Stimulated activated CD4-positive, alpha-beta T cell treated with anti-CD3 and anti-CD28 coated beads, TNF-alpha, amount 100 ng/mL, for 48 hours (primary cell): ENCODE data around the gene KIAA2012.

Source experiments
- DNase-seq, 3 donors: peaks; one replicate each; pipeline ENCODE4 v3.0.0-alpha.2; 2020; ENCODE audit warnings: low read depth in 3 of 3

The KIAA2012 gene

DNA sequence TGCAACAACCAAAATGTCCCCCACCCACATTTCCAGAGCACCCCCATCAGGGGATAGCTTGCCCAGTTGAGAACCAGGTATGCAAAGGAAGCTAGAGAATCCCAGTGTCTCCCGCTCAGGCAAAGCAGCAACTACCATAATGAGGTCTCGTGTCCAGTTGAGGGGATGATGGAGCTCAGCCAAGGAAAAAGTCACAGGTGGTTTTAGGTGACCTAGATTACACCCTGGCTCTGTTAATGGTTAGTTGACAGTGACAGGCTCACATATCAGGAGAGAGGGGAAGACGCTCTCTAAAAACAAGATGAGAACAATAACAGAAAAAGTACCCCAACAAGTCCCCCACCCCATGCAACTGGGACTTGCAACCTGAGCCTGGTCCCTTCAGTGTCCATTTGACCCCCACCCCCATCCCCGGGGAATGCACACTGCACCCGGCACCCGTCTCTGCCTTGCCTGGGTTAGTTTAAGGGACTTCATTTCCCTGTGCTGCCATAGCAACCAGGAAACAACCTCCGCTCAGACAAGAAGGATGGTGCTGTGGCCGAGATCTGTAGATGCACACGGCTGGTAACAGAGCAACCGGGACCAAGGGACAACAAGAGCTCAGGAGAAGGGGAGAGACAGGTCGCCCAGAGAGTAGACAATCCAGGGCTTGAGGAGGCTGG lies at the start of gene KIAA2012:
KIAA2012 (plus strand) TSS at position 519 of the 665 bp plus-strand sequence. CDS start 373 bp downstream, outside the sequence.
- no peak for DNase-seq

DNA sequence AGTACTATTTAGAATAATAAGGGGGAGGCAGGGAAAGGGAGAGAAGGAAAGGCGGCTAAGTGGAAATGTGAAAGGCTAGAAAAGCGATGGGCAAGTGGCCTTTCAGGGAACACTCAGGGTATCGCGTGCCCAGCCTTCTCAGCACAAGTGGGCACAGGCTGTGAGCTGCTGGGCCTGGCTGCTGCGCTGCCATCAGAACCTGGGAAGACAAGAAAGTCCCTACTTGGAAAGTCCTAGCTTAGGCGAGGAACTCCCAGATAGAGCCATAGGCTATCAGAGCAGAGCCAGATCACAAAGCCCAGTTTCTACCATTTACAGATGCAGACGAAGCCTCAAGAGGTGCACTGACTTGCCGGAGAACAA lies 49.2 kb upstream of the KIAA2012 start:
- no peak for DNase-seq

DNA sequence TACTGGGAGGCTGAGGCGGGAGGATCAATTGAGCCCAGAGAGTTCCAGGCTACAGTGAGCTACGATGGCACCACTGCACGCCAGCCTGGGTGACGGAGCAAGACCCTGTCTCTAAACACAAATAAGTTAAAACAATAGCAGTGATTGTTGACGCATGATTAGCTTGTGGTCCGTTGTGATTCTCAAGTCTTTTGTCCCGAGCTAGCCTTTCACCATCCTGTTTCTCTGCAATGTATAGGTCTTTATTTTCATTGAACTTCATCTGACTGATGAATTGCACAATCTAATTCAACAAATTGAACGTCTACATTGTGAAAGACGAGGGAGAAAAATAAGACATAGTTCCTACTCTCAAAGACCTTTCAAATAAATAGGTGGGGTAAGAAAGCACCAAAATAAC lies 48.2 kb upstream of the KIAA2012 start:
- DNase-seq = no peak

DNA sequence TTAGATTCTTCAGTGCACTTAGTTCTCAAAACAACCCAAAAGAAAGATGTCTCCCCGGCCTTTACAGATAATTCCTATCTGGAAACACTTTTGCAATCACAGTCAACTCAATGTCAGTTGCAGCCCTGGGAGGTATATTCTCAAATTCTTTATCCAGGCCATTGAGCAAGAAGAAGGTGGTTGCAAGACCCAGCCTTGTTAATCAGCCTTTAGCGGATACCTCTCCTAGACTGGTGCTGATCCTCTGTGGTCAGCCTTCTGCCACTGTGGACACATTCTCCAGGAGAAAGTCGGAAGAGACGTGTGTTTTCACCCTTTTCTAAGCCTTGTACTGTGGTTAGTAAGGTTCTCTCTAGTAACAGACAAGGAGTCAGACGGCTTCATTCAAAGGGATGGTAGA lies 47.2 kb upstream of the KIAA2012 start:
- no peak for DNase-seq

DNA sequence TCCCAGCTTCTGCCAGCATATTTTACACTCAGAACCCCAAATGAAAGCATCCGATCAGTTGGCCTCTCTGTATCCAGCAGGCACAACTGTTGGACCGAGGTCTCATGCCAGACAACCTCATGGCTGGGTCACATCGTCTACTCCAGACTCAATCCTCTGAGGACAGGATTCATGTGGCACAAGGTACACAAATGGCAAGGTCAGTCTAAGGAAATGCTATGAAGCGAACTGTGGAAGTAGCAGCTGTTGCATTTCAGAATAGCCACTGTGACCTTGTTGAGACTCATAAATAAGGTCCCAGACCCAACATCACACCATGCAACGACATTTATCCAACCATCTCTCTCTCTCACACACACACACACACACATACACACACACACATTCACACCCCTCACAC lies 46.5 kb upstream of the KIAA2012 start:
- no peak for DNase-seq

DNA sequence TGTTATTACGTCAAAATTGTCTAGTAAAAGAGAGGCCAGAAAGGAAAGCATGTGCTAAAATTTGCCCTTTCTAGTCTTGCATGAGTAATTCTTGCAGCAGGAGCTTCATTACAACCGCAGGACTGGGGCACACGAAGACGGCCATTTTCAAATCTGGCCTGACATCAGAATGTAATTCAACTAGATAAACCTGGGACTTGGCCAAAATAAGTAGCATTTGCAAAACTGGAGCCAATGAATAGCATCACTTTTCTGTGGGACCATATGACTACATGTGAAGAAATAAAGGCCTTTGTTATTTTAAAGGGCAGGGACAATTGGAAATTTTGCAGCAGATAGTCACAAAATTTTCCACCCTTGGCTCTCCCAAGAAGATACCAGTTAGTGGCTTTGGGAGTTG lies 42.4 kb upstream of the KIAA2012 start:
- no peak for DNase-seq

DNA sequence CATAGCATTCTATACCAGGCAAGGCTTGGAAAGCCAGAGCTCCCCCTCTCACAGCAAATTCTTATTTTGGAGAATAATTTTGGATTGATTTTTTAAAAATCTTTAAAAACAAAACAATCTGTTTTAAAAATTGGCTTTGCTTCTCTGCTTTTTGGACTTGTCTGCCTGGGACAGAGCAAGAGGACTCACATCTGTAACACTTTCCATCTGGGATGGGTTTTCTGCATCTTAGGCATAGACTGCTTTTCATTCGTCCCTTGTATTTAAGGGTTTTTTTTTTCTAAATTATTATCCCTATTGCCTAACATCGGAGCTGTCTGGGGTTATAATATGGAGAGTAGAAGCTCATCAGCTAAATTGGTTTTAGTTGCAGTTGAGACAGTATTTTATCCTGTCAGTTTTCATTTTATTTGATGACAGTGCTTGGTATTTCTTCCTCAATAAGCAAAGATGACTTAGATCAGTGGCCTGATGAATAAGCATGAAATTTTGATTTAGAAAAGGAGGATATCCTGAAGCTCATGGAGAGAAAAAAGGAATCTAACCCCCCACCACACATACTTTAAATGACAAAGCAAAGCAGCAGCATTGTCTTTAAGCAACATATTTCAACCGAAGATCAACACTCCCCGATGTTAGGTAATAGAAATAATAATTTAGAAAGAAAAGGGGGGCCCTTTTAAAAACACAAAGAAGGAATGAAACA lies 41.7 kb upstream of the KIAA2012 start:
- DNase-seq = no peak

DNA sequence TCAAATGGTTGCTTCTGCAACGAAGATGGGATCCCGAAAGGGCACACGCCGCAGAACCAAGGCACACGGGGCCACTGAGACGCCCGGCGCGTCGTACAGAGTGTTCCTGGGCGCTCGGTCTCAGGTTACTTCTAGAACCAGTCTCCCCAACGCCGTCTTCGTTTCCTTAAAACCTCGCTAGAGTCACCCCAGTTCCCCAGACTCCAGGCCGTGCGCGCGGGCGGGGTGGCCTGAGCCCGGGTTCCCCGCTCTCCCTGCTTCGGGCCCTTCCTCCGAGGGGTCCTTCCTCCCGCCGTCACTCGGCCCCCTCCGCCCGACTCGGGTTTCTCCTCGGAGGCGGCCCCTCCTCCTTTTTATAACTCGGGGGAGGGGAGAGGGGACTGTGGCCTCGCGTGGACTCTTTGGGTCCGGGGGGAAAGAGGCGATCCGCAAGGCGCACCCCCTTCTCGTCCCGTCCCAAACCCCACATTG lies 40.2 kb upstream of the KIAA2012 start:
- peak in 2 of 3 donors; percentile 2 to 13 for DNase-seq

DNA sequence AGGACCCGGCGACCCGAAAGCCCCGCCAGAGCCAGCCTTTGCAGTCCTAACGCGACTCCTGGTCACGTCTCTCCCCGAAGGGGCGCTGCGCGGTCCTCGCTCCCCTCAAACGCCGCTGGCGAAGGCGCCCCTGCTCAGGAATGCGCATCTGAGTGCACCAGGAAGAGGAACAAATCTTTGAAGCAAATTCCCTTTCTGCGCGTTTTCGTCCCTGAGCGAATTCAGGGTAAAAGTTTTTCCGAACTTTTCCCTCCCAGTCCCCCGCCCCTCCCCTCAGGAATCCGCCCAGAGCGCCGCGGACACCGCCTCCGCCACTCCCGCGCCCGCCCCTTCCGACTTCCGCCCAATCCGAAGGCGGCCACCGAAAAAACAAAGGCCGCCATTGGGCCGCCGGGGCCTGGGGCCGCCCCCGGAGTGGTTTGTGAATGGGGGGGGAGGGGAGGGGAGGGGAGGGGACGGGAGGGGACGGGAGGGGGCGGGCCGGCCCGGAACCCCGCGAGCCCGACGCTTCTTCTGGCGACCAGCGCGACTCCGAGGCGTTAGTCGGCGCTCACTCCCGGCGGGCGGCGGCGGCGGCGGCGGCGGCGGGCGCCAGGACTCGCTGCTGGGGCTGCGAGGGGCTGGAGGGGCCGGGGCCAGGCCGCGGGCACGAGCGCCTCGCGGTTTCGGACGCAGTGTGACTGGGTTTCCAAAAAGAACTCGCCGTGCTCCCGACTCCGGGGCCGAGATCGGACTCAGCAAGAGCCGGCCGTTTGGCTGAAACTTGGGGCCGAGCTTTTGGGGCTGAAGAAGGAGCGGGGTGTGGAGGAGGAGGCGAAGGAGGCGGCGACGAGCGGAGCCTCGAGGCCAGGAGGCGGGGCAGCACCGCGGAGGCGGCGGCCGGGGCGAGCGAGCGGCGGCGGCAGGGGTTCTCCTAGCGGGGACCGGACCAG lies 39.5 kb upstream of the KIAA2012 start, which contains the start of gene FZD7:
FZD7 (plus strand) TSS at position 539 of the 932 bp plus-strand sequence. CDS start 793 bp downstream, outside the sequence.
- peak; percentile 72 to 82 (median 73) for DNase-seq

DNA sequence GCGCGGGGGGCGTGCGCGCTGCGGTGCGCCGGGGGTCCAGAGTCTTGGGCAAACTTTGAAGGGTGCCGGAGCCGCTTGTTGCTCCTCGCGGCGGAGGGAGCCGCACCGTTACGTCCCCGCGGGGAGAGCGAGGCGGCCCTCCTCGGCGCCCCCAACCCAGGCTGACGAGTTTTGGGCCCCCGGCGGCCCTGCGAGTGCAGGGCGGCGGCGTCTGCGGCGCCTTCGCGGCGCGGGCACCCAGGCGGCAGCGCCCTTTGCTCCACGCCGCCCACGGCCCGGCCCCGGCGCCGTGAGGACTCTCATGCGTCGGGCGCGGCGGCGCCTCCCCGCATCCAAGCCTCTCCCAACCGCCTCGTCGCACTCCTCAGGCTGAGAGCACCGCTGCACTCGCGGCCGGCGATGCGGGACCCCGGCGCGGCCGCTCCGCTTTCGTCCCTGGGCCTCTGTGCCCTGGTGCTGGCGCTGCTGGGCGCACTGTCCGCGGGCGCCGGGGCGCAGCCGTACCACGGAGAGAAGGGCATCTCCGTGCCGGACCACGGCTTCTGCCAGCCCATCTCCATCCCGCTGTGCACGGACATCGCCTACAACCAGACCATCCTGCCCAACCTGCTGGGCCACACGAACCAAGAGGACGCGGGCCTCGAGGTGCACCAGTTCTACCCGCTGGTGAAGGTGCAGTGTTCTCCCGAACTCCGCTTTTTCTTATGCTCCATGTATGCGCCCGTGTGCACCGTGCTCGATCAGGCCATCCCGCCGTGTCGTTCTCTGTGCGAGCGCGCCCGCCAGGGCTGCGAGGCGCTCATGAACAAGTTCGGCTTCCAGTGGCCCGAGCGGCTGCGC lies 38.6 kb upstream of the KIAA2012 start:
- peak in 1 of 3 donors; percentile 26 for DNase-seq

DNA sequence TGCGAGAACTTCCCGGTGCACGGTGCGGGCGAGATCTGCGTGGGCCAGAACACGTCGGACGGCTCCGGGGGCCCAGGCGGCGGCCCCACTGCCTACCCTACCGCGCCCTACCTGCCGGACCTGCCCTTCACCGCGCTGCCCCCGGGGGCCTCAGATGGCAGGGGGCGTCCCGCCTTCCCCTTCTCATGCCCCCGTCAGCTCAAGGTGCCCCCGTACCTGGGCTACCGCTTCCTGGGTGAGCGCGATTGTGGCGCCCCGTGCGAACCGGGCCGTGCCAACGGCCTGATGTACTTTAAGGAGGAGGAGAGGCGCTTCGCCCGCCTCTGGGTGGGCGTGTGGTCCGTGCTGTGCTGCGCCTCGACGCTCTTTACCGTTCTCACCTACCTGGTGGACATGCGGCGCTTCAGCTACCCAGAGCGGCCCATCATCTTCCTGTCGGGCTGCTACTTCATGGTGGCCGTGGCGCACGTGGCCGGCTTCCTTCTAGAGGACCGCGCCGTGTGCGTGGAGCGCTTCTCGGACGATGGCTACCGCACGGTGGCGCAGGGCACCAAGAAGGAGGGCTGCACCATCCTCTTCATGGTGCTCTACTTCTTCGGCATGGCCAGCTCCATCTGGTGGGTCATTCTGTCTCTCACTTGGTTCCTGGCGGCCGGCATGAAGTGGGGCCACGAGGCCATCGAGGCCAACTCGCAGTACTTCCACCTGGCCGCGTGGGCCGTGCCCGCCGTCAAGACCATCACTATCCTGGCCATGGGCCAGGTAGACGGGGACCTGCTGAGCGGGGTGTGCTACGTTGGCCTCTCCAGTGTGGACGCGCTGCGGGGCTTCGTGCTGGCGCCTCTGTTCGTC lies 37.7 kb upstream of the KIAA2012 start:
- peak in 2 of 3 donors; percentile 3 to 29 for DNase-seq

DNA sequence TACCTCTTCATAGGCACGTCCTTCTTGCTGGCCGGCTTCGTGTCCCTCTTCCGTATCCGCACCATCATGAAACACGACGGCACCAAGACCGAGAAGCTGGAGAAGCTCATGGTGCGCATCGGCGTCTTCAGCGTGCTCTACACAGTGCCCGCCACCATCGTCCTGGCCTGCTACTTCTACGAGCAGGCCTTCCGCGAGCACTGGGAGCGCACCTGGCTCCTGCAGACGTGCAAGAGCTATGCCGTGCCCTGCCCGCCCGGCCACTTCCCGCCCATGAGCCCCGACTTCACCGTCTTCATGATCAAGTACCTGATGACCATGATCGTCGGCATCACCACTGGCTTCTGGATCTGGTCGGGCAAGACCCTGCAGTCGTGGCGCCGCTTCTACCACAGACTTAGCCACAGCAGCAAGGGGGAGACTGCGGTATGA lies 37.1 kb upstream of the KIAA2012 start:
- no peak for DNase-seq

DNA sequence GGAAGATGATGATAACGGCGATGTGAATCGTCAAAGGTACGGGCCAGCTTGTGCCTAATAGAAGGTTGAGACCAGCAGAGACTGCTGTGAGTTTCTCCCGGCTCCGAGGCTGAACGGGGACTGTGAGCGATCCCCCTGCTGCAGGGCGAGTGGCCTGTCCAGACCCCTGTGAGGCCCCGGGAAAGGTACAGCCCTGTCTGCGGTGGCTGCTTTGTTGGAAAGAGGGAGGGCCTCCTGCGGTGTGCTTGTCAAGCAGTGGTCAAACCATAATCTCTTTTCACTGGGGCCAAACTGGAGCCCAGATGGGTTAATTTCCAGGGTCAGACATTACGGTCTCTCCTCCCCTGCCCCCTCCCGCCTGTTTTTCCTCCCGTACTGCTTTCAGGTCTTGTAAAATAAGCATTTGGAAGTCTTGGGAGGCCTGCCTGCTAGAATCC lies 36.4 kb upstream of the KIAA2012 start:
- DNase-seq = no peak

DNA sequence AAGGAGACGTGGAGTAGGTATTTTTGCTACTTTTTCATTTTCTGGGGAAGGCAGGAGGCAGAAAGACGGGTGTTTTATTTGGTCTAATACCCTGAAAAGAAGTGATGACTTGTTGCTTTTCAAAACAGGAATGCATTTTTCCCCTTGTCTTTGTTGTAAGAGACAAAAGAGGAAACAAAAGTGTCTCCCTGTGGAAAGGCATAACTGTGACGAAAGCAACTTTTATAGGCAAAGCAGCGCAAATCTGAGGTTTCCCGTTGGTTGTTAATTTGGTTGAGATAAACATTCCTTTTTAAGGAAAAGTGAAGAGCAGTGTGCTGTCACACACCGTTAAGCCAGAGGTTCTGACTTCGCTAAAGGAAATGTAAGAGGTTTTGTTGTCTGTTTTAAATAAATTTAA lies 36.0 kb upstream of the KIAA2012 start:
- DNase-seq = no peak

DNA sequence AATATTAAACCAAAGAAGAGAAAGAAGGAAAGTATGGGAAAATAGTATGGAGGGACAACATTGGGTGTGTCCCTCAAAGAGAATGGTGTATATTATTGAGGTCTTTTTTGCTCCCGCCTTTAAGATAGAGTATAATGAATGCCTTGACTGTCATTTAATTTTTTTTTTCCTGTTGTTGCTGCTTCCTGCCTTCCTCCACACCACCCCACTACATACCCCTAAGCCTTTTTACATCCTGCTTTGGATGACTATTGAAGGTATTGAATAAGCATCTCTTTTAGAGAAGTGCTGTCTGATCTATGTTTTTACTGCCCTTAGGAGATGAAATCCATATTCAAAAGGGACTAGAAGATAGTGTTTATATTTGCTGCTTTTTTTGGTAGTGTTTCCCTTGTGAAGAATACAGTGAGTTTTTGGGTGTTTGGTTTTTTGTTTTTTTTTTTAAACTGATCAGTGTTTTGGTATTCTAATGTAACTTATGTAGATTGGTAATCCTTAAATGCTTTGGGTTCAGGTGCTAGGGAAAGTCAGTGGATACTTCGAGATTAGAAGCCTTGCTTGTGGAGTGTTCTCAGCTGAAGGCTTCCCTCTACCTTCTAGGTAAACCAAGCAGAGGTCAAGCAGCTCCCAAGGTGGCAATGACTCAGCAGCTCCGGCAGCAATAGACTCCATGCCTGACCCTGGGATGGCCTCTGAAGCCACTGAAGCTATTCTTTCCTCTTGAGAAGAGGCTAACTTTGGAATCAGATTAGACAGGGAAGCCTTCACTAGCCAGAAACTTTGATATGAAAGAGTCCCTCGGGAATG lies 34.4 kb upstream of the KIAA2012 start:
- no peak for DNase-seq

DNA sequence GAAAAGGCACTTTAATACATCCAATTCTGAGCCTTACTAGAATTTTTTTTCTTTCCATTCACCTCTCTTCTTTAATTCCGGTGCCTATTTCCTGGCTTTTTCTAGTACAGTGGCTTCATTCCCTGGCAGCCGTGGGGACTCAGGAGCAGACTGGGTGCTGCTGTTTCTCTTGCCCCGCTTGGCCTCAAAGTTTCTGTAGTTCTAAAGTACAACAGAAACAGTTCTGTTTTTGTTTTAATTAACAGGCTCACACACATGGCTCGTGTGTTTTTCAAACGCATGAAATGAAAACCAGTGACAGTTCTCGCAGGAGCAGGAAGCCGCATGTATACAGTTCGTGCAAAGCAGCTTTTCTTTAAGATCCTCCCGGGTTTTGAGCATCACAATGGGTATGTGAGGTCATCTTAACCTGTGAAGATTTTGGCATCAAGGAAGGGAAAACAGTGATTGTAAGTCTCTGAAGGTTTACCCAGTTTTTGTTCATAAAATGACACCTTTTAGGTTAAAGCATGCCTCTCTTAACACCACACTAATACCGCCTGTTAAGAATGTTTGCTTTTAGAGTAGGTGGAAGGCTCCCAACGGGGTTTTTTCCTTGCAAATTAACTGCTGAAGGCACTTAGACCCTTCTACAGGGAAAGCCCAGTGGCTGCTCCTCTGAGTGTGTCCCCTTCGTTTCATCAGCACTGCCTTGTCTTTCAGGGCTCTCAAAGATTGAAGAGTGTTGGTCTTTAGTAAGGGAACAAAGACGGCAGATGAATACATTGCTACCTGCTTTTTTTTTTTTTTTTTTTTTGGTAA lies 33.6 kb upstream of the KIAA2012 start:
- DNase-seq = no peak

DNA sequence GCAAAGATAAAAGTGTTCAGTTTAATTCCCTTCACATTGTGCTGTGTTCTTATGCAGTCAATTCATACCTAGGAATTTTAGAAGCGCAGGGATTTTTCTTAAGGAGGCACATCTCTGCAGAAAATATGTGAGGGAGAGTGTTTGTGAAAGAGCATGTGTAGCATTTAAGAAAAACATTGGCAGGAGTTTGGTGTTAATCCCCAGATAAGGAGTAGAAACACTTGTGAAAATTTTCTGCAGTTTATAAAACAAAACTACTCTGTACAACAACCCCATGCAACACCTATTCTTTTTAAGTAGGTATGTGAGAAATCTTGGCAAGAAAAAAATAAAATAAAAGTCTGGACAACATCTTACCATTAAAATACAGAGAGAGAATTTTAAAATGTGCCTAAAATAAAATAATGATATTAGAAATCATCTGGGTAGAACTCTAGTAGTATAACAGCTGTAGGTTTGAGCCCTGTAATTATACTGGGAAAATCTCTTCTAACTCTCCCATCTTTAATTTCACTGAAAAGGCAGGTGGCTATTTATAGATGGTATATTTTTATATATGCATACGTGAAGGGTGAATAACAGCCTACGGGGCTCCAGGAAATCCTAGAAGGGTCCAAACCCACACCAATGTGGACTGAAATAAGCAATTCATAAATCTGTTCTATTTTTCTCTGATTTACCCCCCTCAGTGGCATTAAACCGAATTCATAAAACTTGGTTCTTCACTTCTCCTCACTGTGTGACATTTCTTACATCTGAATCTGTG lies 32.8 kb upstream of the KIAA2012 start:
- no peak for DNase-seq

DNA sequence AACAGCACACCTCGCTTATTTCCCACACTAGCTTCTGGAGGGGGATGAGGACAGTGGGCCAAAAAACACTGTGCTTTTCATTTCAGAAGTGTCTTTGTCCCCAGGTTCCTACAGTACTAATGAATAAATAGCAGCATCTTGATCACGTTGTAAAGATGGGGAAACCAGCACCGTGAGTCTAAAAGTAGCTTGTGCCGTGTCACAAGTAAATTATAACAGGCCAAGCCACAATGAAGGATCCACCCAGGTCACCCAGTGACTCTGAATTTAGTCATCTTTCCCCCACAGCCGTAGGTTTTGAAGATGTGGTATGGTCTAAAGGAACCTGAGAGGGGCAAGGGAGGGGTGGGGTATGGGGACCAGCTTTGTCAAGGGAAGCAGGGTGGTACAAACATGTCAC lies 30.6 kb upstream of the KIAA2012 start:
- DNase-seq = no peak
